CD4-positive, CD25-positive, alpha-beta regulatory T cell (primary cell): ENCODE data around the gene UPK2. TPM values are rescaled to one million over a fixed set of nuclear protein-coding genes. Genes with fewer than 3 reads are reported as not detected.
"Not testable (repeated sequence)": the region's sequence is repeated elsewhere in the genome, so short reads cannot be mapped to it uniquely, and the experiment has no call there.

Experiments used
- ATAC-seq, 2 donors: fragments of 150-1000 bp; cut with Tn5 transposase; one replicate each; pipeline ENCODE4 v1.10.0; 2021; ENCODE audit warnings: low read depth in 2 of 2, moderate number of reproducible peaks in 2 of 2, moderate library complexity in 1 of 2
- DNase-seq, 3 donors: peaks; one replicate each; pipeline versions ENCODE4 v3.0.0 to v3.0.0-alpha.2; 2012 to 2022; ENCODE audit warnings: mixed read lengths in 1 of 3
- H3K27ac ChIP-seq: one replicate; pipeline ENCODE4 v1.7.0; 2013; ENCODE audit warnings: mild to moderate bottlenecking, low read length; ENCODE audit not compliant: insufficient read depth, poor library complexity, severe bottlenecking
- H3K27me3 ChIP-seq: one replicate; pipeline ENCODE4 v1.7.0; 2013; ENCODE audit warnings: low read length; ENCODE audit not compliant: control insufficient read depth, insufficient read depth
- H3K36me3 ChIP-seq: one replicate; pipeline ENCODE4 v1.7.0; 2013; ENCODE audit warnings: mild to moderate bottlenecking, low read length, moderate library complexity; ENCODE audit not compliant: control insufficient read depth, insufficient read depth
- H3K4me1 ChIP-seq: 2 replicates; pipeline ENCODE4 v1.7.0; 2013; ENCODE audit warnings: mild to moderate bottlenecking, low read length; ENCODE audit not compliant: insufficient read depth, control insufficient read depth, poor library complexity, severe bottlenecking
- H3K4me3 ChIP-seq: one replicate; pipeline ENCODE4 v1.7.0; 2013; ENCODE audit warnings: low read depth, mild to moderate bottlenecking, low read length, moderate library complexity
- H3K9me3 ChIP-seq, 2 experiments: 1 replicate in 1 of 2; 2 replicates in 1 of 2; pipeline ENCODE4 v1.7.0; 2013; ENCODE audit warnings: low read length in 2 of 2, mild to moderate bottlenecking in 1 of 2, moderate library complexity in 1 of 2; ENCODE audit not compliant: control insufficient read depth in 2 of 2
- H3K27ac Mint-ChIP-seq, 3 donors: one replicate each; pipeline ENCODE4 v1.8.0; 2020 to 2022; ENCODE audit warnings: mild to moderate bottlenecking in 3 of 3, mixed read lengths in 3 of 3, moderate library complexity in 2 of 3
- H3K27me3 Mint-ChIP-seq: one replicate; pipeline ENCODE4 v1.8.0; 2022; ENCODE audit warnings: mild to moderate bottlenecking, mixed read lengths
- H3K36me3 Mint-ChIP-seq: one replicate; pipeline ENCODE4 v1.8.0; 2020; ENCODE audit warnings: mixed read lengths
- H3K4me1 Mint-ChIP-seq, 4 donors: one replicate each; pipeline ENCODE4 v1.8.0; 2020 to 2022; ENCODE audit warnings: mixed read lengths in 4 of 4, mild to moderate bottlenecking in 1 of 4
- H3K4me3 Mint-ChIP-seq, 4 donors: one replicate each; pipeline ENCODE4 v1.8.0; 2020 to 2022; ENCODE audit warnings: mild to moderate bottlenecking in 4 of 4, mixed read lengths in 4 of 4, moderate library complexity in 3 of 4
- H3K9me3 Mint-ChIP-seq, 7 donors: one replicate each; pipeline ENCODE4 v1.8.0; 2020 to 2022; ENCODE audit warnings: mixed read lengths in 7 of 7, mild to moderate bottlenecking in 3 of 7, moderate library complexity in 2 of 7
- polyA plus RNA-seq, 4 donors: library from polyadenylated mRNA; unstranded; fragments of 300-500 nt; fragmentation: Illumina TruSeq; gene quantifications; one replicate each; pipeline ENCODE4 v1.2.3, GENCODE V29; 2021
- total RNA-seq: library from RNA; stranded (reverse); gene quantifications from one replicate; pipeline ENCODE4 v1.2.3, GENCODE V29; 2022

UPK2 gene
- total and polyA plus RNA-seq, 5 donors from 2014 or later = 0.19 to 0.42 (median 0.23) TPM; not detected in 1

GRCh38 chr11:118938491-118939403 is 17.4 kb upstream of the UPK2 start:
- Histone ChIP-seq H3K36me3 (no peaks in the 10 kb centered on the region), H3K4me1 (peaks cover 17% of the 10 kb centered on the region), H3K9me3 (no peaks in the 10 kb centered on the region), H3K27ac (no peak overlapping the region), H3K27me3 (no peaks in the 10 kb centered on the region), H3K4me3 (no peak overlapping the region)
- Mint-ChIP-seq H3K4me1 (peaks cover 0 to 43% (median 11%) of the 10 kb centered on the region in 4 donors), H3K9me3 (no peaks in the 10 kb centered on the region), H3K27ac (peak overlapping the region in 2 of 3 donors; percentile 87 to 92), H3K4me3 (peak overlapping the region in 2 of 4 donors; percentile 28 to 45), H3K36me3 (no peaks in the 10 kb centered on the region), H3K27me3 (peaks cover 4% of the 10 kb centered on the region)
- DNase-seq (no peak), ATAC-seq (no peak)

GRCh38 chr11:118939404-118939915 is 16.6 kb upstream of the UPK2 start:
- H3K36me3 ChIP-seq = no peaks in the 10 kb centered on the region
- no peak overlapping the region for H3K27ac ChIP-seq
- no peaks in the 10 kb centered on the region for H3K9me3 ChIP-seq
- Mint-ChIP-seq H3K36me3 (no peaks in the 10 kb centered on the region), H3K4me3 (peak overlapping the region in 1 of 4 donors; percentile 45), H3K27ac (no peak overlapping the region), H3K4me1 (peaks cover 0 to 44% (median 11%) of the 10 kb centered on the region in 4 donors), H3K27me3 (peaks cover 4% of the 10 kb centered on the region), H3K9me3 (no peaks in the 10 kb centered on the region)
- no peak overlapping the region for H3K4me3 ChIP-seq
- ATAC-seq (no peak), DNase-seq (no peak)
- H3K27me3 ChIP-seq = no peaks in the 10 kb centered on the region
- peaks cover 17% of the 10 kb centered on the region for H3K4me1 ChIP-seq

DNA sequence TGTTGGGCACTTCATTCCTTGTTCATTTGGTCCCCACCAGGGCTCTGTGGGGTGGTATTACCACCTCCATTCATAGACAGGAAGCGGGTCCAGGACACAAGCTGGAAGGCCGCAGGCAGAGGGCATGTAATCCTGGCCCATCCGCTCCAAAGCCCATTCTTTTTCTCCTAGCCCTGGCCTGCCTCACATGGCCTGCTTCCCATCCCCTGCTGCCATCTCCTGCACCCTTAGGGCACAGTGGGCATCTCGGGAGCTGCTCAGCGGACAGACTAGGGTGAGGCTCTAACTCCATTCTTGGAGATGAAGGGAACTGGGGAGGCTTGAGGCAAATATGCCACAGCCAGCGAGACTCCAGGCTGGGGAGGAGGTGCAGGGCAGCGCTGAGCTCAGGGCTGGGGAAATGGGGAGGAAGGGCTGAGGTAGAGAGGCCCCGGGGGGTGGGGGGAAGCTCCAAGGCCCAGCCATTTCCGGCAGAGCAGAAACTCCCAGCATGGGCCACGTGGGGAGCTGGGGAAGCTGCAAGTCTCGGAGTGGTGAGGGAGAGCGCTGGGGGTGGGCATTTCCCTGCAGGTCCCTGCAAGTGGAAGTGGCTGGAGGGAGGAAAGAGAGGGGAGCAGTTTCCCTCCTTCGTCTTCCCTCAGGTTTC is 16.0 kb upstream of the UPK2 start:
- Histone ChIP-seq H3K27me3 (no peaks in the 10 kb centered on the region), H3K4me1 (peaks cover 17% of the 10 kb centered on the region), H3K9me3 (no peaks in the 10 kb centered on the region), H3K4me3 (peak overlapping the region; percentile 13), H3K27ac (peak overlapping the region; percentile 14), H3K36me3 (no peaks in the 10 kb centered on the region)
- Mint-ChIP-seq H3K36me3 (no peaks in the 10 kb centered on the region), H3K4me3 (peak overlapping the region in 3 of 4 donors; percentile 48 to 62 (median 51)), H3K27me3 (peaks cover 4% of the 10 kb centered on the region), H3K9me3 (no peaks in the 10 kb centered on the region), H3K4me1 (peaks cover 0 to 46% (median 11%) of the 10 kb centered on the region in 4 donors), H3K27ac (peak overlapping the region; percentile 32 to 60 (median 59))
- ATAC-seq (peak; percentile 83 to 90), DNase-seq (peak in 2 of 3 donors; percentile 49 to 82)

DNA sequence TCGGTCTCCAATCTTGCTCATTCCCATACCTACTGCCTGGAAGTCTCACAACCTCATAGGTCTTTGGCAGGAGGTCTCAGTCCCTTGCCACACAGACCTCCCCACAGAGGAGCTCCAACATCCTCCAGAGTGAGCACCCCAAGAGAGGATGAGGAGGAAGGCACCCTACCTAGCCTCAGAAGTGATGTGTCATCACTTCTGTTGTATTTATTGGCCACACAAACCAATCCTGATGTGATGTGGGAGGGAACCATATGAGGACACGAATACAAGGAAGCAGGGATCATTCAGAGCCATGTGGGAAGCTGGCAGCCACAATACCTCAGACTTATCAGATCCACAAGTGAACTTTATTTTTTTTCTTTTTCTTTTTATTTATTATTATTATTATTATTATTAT is 9.0 kb upstream of the UPK2 start:
- Mint-ChIP-seq H3K4me3 (no peak overlapping the region), H3K4me1 (peaks cover 0 to 13% (median 3%) of the 10 kb centered on the region in 4 donors), H3K27me3 (peaks cover 6% of the 10 kb centered on the region), H3K9me3 (peaks cover 0 to 3% (median 0%) of the 10 kb centered on the region in 7 donors), H3K27ac (no peak overlapping the region), H3K36me3 (no peaks in the 10 kb centered on the region)
- H3K27ac ChIP-seq = no peak overlapping the region
- no peaks in the 10 kb centered on the region for H3K36me3 ChIP-seq
- no peaks in the 10 kb centered on the region for H3K9me3 ChIP-seq
- ATAC-seq (no peak), DNase-seq (no peak)
- no peaks in the 10 kb centered on the region for H3K4me1 ChIP-seq
- H3K27me3 ChIP-seq = no peaks in the 10 kb centered on the region
- no peak overlapping the region for H3K4me3 ChIP-seq

- Histone ChIP-seq H3K4me3 (no peak overlapping the region), H3K9me3 (no peaks in the 10 kb centered on the region), H3K36me3 (no peaks in the 10 kb centered on the region), H3K4me1 (no peaks in the 10 kb centered on the region), H3K27ac (no peak overlapping the region), H3K27me3 (no peaks in the 10 kb centered on the region)
- ATAC-seq (no peak), DNase-seq (no peak)
- H3K27ac Mint-ChIP-seq = no peak overlapping the region
- H3K27me3 Mint-ChIP-seq = peaks cover 10% of the 10 kb centered on the region
- no peaks in the 10 kb centered on the region for H3K36me3 Mint-ChIP-seq
- peaks cover 0 to 13% (median 3%) of the 10 kb centered on the region in 4 donors for H3K4me1 Mint-ChIP-seq
- peaks cover 0 to 3% (median 0%) of the 10 kb centered on the region in 7 donors for H3K9me3 Mint-ChIP-seq
- H3K4me3 Mint-ChIP-seq = no peak overlapping the region
These were observed 8.1 kb upstream of the UPK2 start for GRCh38 chr11:118948000-118948399.

GRCh38 chr11:118953265-118953664 is 2.8 kb upstream of the UPK2 start:
- H3K27me3 ChIP-seq = peaks cover 2% of the 10 kb centered on the region
- no peaks in the 10 kb centered on the region for H3K36me3 Mint-ChIP-seq
- H3K9me3 Mint-ChIP-seq = peaks cover 0 to 2% (median 0%) of the 10 kb centered on the region in 7 donors
- no peaks in the 10 kb centered on the region for H3K36me3 ChIP-seq
- H3K4me1 ChIP-seq = peaks cover 6% of the 10 kb centered on the region
- peaks cover 0 to 5% (median 1%) of the 10 kb centered on the region in 4 donors for H3K4me1 Mint-ChIP-seq
- H3K27me3 Mint-ChIP-seq = peaks cover 16% of the 10 kb centered on the region
- H3K4me3 ChIP-seq = no peak overlapping the region
- DNase-seq = no peak
- no peak overlapping the region for H3K27ac Mint-ChIP-seq
- ATAC-seq = no peak
- H3K27ac ChIP-seq = no peak overlapping the region
- H3K9me3 ChIP-seq = no peaks in the 10 kb centered on the region
- H3K4me3 Mint-ChIP-seq = no peak overlapping the region

GRCh38 chr11:118953976-118954375 is 2.1 kb upstream of the UPK2 start:
- not testable (repeated sequence) for H3K4me3 ChIP-seq, H3K9me3 Mint-ChIP-seq, DNase-seq, H3K36me3 ChIP-seq, H3K4me1 Mint-ChIP-seq, H3K4me3 Mint-ChIP-seq, H3K36me3 Mint-ChIP-seq, H3K9me3 ChIP-seq, H3K27ac Mint-ChIP-seq, H3K27me3 ChIP-seq, ATAC-seq, H3K4me1 ChIP-seq, H3K27ac ChIP-seq
- peaks cover 13% of the 10 kb centered on the region for H3K27me3 Mint-ChIP-seq
